ENCODE results near the gene LDHD.

LDHD gene

GRCh38 chr16:75114946-75115825 is 1.4 kb downstream of the LDHD start:
- DNase-seq (ENCODE audit: low spot score), result no peak

GRCh38 chr16:75114179-75114945 is 2.2 kb downstream of the LDHD start:
- DNase-seq (ENCODE audit: low spot score), result no peak

- DNase-seq (ENCODE audit: low spot score), result no peak
Measured at GRCh38 chr16:75113541-75114121, 2.9 kb downstream of the LDHD start.

GRCh38 chr16:75112734-75113491 is 3.7 kb downstream of the LDHD start:
- no peak for DNase-seq (ENCODE audit: low spot score)

- DNase-seq (ENCODE audit: low spot score), result no peak
Measured at GRCh38 chr16:75111961-75112733, 4.4 kb downstream of the LDHD start.

GRCh38 chr16:75111514-75111940 is 5.1 kb downstream of the LDHD start:
- DNase-seq (ENCODE audit: low spot score), result no peak

GRCh38 chr16:75110637-75111513 is 5.7 kb downstream of the LDHD start:
- peak; percentile 80 for DNase-seq (ENCODE audit: low spot score)

GRCh38 chr16:75109732-75110243 is 6.8 kb downstream of the LDHD start:
- DNase-seq (ENCODE audit: low spot score), result no peak

- peak; percentile 70 for DNase-seq (ENCODE audit: low spot score)
Measured at GRCh38 chr16:75108792-75109731, 7.5 kb downstream of the LDHD start.

- no peak for DNase-seq (ENCODE audit: low spot score)
Measured at GRCh38 chr16:75107505-75107904, 9.1 kb downstream of the LDHD start.

- DNase-seq (ENCODE audit: low spot score), result no peak
Measured at GRCh38 chr16:75106351-75107274, 10.0 kb downstream of the LDHD start.

GRCh38 chr16:75105306-75106061 is 11.1 kb downstream of the LDHD start:
- no peak for DNase-seq (ENCODE audit: low spot score)

- no peak for DNase-seq (ENCODE audit: low spot score)
Measured at GRCh38 chr16:75104836-75105235, 11.7 kb downstream of the LDHD start.

GRCh38 chr16:75103994-75104393 is 12.6 kb downstream of the LDHD start:
- no peak for DNase-seq (ENCODE audit: low spot score)

GRCh38 chr16:75102595-75102994 is 14.0 kb downstream of the LDHD start:
- no peak for DNase-seq (ENCODE audit: low spot score)

- DNase-seq (ENCODE audit: low spot score), result no peak
Measured at GRCh38 chr16:75101635-75102034, 14.9 kb downstream of the LDHD start.

GRCh38 chr16:75100603-75100990 is 16.0 kb downstream of the LDHD start:
- DNase-seq (ENCODE audit: low spot score), result no peak

Measured in CD4-positive, alpha-beta T cell treated with Interleukin-15 for 4 hours (primary cell).